ENCODE measurements around the gene RPTOR.

RPTOR gene

DNA sequence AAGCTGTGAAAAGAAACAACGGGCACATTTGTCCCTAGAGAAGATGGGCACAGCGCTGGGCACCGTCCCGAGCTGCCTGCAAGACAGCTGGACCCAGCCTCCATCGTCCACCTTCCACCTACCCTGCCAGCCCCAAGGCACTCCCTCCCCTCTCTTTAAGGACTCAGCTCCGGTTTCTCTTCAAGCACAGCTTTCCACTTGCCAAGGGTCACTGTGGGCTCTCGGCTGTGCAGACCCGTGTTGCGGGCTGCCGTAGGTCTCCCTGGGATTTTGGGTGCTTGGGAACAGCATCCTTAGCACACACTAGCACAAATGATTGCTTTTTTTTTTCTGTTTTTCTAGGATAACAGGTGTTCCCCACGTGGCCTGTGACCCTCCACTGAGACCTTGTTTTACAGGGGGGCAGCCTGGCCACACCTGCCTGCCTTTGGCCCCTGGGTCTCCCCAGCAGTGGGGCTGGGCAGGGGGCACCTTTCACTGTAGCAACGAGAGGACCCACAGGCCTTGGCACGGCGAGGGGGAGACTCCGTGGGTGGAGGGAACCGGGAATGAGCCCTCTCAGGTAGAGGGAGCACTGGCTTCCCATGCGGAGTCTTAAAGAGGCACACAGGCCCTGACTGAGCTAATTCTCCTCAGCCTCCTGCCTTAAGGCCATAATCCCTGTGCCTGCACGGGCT is 448.4 kb downstream of the RPTOR start:
- no peak for FAIRE-seq

DNA sequence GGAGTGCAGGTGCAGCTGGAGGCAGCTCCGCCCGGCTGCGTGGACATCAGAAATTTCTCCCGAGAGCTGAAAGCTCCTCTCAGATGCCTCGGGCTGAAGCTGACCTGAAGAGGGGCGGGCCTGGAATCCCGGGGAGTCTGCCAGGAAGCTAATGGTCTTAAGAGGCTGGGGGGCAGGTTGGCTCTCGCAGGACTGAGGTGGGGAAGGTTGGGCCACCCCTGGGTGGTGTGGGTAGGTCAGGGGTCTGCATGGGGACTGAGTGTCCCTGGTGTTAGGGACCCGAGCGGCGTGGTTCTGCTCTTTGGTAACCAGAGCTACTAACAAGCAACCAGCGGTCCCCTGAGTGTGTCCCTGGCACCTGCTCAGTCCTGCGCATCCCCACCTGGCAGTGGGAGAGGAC is 450.5 kb downstream of the RPTOR start:
- no peak for FAIRE-seq

DNA sequence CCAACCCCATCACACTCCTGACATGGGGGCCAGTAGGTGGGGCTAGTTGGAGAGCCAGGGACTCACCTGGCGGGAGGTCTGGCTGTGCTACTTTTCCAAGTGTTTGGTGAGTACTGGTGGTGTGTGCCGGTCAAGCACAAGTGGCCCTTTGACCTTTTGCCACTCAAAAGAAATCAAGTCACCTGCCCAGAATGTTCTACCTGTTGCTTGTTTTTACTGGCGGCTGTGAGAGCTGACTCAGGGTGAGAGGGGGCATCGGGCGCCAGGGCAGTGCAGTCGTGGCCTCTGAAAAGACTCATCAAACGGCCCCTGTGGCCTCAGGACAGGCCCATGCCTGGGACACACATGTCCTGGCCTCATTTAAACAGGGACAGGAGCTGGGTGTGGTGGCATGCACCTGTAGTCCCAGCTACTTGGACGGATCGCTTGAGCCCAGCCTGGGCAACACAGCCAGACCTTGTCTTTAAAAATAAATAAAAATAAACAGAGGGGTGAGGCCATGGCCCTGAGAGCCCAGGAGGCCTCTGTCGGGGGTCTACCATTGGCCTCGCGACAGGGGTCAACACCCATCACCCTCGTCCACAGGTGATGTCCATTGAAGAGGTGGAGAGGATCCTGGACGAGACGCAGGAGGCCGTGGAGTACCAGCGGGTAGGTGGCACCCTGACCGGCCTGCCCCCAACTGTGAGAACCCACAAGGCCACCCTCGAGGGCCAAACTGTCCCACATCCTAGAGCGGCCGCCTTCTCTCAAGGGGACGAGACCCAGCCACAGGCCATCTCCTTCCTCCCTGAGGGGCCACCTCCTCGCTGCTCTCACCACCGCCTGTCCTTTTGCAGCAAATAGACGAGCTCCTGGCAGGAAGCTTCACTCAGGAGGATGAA is 452.0 kb downstream of the RPTOR start:
- no peak for FAIRE-seq

DNA sequence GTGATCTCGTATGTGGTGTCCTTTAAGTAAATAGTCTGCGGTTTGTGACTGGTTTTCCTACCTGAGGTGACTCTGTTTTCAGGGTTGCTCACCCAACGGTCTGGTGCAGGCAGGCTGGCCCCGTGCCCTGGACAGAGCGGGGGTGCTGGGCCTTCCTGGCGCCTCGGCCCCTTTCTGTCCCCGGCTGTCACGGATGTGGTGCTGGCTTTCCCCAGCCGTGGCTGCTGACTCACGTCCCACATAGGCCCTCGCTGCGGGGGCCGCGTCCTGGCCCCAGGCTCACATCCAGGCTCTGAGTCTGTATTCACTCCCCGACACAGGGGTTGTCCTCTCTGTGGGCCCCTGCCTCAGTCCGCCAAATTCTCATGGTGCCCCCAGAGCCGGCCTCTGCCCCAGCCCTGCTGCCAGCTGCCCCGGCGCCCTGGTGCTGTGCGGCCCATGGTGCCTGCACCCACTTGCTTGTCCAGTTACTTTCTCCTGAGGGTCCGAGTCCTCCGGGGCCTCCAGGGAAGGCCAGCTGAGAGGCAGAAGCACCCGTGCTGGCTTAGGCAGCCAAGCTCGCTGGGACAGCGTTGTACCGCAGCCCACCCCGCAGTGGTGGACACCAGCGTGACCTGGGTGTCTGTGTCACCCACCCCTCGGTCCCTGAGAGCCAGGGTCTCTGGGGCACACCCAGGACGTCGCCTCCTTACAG is 452.9 kb downstream of the RPTOR start:
- FAIRE-seq: no peak

DNA sequence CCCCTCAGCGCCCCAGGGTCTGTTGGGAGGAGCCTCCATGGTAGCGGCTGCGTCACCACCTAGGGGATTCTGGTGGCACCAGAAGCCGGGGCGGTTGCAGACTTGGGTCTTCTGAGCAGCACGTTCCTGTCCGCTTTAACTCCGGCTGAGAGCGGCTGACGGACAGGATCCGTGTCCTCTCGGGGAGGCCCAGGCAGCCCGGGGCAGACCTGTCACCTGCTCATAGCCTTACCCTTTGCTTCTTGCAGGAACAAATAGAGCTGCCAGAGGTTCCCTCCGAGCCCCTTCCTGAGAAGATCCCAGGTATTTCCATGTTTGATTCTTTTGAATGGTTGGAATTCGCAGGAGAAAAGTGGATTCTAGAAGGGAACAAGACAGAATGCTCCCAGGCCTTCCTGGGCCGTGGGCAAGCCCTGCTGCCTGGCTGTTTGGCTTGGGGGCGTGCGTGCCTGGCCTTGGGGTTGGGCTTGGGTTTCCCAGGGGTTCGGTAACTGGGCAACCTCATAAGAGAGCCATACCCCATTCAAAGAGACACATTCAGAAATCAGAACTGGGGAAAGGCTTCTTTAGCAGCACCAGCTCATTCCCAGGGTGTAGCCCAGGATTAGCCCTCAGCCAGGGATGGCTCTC is 453.6 kb downstream of the RPTOR start:
- FAIRE-seq: no peak

DNA sequence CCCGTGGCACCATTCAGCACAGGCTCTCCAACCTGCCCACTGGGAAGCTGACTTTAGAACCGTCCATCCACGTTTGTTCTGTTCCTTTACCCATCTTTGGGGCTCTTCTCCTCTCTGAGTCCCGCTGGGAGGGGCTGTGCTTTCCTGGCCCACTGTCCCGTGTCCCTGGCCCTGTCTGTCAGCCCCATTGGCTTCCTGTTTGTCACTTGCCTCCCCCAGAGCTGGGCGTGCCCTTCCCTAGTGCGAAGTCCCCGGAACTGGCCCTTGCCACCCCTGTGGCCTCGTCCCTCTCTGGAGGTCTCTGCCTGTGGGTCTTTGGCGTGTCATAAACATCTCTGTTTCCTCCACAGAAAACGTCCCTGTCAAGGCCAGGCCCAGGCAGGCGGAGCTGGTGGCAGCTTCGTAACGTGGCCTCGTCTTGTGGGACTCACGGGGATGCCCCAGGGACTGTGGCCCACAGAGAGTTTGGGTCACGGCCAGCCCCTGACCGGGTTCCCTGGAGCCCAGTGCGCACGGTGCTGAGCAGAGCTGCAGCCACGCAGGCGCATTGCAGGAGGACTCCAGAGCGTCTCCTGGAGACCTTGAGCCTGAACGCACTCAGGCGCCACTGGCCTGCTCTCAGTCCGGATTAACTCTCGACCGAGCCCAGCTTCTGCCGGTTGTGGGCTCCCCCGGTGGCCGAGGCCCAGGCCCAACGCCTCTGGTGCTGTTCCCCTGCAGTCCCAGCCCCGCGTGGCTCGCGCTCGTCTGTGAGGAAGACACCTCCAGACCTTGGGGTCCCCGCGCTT is 454.3 kb downstream of the RPTOR start:
- FAIRE-seq: no peak

DNA sequence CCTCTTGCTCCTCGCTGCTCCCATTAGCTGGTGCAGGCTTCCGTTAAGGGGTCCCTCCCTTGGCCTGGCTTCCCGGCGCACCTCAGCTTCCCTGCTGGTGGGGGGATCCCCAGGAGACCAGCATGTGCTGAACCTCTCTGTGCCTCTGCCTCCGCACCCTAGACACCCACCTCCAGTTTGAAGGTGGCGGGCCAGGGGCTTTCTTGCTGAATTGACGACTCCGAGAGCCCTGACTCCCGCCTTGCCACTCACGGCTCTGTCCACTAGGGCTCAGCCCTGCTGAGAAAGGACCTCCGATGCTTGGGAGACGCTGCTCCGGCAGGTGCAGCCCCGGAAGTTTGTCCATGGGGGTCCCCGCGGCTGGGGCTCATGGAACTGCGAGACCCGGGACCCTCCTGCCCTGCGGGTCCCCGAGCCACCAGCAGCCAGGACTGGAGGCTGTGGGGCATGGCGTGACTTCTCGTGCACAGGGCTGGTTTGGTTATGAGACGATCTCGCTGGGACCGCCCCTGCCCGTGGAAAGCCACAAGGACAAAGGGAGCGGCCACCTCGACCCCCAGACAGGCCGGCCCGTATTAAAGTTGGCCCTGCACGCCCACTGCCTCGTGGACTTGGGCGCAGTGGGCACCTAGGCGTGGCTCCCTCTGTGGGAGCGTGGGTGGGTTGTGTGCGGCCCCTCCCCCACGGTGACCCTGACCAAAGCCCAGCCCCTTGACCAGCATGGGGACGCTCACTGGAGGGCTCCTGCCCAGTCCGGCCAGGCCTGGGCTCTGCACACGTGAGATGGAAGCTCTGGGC is 455.1 kb downstream of the RPTOR start:
- no peak for FAIRE-seq

DNA sequence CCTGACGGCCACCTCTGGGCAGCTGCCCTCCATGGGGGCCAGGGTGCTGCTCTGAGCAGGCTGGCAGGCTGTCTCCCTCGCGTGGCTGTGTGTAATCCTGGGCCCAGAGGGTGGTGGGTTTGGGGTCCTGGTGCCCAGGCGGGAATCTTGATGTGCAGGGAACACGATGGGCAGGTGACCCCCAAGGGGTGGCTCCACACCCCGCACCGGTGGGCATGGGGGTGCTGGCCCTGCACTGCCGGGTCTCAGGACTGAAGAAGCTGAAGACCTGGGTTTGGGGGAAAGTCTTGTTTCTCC is 455.6 kb downstream of the RPTOR start:
- FAIRE-seq: no peak

DNA sequence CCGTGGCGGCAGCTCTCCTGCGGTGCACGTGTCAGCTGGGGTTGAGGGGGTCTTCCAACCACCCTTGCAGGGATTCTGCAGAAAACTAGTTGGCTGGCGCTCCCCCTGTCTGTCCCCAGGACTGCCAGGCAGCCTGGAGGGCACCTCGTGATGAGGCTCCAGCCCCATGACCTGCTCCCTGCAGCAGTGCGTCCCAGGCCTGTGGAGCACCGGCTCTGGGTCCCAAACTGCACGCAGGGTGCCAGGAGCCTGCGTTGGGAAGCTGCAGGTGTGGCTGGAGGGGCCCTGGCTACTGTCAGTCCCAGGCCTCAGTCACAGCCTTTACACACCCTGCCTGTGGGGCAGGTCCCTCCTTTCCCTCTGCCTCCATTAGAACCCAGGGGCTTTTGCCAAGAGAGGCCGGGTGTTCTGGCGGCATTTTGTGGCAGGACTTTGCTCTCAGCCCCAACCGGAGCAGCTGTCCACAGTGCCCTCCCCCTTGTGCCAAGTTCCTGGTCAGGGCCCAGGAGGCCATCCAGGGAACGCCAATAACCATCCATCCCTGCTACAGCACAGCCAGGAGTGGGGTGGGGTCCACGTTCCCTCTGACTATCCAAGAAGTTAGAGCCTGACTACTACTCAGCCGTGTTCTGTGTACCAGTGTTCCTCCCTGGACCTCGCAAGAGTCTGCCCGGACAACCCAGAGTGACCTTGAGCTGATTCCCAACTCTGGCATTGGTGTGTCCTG is 456.2 kb downstream of the RPTOR start:
- FAIRE-seq: no peak

DNA sequence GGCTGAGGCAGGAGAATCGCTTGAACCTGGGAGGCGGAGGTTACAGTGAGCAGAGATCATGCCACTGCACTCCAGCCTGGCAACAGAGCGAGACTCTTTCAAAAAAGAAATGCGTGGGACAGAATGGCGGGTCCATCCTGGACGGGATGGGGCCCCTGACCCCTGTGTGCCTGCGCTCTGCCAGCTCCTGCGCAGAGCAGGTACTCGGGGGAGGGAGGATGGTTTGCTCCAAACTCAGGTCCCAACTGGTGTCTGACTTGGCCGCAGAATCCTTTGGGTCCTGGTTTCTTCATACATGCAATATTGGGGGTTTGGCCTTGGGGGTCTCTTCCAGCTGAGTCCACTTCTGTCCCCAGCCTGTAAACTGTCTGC is 457.4 kb downstream of the RPTOR start:
- no peak for FAIRE-seq

DNA sequence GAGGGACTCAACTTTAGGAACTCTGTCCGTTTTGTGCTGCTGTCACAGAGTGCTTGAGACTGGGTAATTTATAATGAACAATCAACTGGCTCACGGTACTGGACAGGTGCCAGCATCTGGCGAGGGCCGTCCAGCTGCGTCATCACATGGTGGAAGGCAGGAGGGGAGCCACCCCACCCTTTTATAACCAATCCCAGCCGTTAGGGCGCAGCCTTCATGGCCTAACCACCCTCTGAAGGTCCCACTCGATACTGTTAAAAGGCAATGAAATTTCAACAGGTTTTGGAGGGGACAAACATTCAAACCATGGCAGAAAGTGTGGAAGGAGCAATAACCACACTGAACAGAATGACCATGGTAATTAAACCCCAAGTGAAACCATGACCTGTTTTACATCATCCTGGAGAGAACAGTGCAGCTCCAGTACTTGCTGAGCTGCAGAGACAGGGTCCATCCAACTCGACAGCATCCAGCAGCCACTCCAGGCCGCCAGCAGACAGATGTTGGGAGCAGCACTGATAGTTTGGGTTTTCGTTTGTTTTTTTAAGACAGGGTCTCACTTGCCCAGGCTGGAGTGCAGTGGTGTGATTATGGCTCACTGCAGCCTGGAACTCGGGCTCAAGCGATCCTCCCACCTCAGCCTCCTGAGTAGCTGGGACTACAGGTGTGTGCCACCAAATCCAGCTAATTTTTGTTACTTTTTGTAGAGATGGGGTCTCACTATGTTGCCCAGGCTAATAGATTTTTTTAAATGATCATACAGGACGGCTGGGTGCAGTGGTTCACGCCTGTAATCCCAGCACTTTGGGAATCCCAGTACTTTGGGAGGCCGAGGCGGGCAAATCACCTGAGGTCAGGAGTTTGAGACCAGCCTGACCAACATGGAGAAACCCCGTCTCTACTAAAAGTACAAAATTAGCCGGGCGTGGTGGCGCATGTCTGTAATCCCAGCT is 458.0 kb downstream of the RPTOR start:
- FAIRE-seq: no peak

DNA sequence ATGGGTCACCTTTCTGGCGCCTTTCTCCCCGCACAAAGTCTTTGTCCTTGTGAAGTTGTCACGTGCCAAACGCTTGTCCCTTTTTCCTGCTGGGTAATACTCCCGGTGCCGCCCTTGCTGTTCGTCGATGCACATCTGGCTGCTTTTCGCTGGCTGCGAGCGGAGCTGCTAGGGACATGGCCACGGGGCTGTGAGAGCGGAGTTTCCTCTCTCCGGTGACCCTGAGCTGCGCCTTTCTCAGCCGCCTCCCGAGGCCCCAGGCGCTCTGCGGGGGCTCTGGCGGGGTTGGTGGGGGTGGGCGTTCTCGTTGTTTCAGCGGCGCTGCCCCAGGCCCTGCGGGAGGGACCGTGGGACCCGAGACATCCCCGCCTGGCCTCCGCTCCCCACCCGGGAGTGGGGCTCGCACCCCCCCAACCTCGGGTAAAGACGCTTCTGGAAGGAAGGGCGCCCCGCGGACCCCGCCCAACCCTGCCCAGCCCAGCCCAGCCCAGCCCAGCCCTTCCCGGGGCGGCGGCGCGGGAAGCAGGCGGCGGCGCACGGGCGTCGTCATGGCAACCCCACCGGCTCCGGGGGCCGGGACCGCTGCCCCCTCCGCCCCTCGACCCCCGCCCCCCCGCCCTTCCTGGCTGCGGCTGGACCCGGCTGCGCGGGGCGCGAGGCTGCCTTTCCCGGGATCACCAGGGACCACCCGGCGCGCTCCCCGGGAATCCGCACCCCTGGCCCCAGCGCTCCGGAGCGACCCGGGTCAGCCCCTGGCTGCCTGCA is 459.3 kb downstream of the RPTOR start:
- FAIRE-seq: no peak

DNA sequence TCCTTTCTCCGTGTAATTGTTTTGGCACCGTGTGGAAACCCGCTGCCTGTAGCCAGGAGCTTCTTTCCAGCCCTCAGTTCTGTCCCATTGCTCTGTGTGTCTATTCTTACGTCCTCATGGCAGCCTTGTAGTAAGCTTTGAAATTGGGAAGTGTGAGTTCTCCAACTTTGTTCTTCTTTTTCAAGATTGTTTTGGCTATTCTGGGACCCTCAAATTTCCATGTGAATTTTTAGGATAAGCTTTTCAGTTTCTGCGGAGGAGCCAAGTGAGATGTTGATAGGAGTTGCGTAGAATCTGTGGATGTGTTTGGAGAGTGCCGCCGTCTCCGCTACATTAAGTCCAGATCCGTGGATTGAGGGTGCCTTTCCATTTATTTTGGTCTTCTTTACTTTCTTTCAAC is 462.3 kb downstream of the RPTOR start:
- FAIRE-seq: no peak

DNA sequence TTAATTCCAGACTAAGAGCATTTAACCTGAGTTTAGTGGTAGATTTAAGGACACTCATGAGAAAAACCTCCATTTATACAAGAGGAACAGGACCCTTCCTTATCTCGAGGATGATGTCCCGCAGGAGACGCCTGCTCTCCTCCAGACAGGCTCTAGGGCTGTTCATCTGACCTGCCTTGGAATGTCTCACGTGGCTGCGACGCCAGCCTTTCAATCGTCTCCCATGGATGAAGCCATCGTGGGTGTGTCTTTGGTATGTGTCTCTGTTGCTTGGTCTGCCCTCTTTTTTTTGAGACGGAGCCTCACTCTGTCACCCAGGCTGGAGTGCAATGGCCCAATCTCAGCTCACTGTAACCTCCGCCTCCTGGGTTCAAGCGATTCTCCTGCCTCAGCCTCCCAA is 463.5 kb downstream of the RPTOR start:
- no peak for FAIRE-seq

DNA sequence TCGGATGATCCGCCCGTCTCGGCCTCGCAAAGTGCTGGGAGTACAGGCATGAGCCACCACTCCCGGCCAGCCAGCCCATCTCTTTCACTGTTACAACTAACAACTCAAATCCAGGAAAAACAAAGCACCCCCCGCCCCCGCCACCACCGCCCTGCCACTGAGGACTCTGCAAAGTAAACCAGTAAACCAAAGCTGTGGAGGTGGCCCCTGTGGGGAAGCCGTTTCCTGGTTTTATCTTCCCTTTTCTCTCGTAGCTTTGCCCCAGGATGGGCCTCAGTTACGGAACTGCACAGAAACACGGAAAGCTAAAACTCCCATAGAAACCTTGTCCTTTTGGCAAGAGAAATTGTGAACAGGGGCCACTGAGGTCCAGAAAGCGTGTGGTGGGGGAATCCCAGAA is 464.5 kb downstream of the RPTOR start:
- no peak for FAIRE-seq

DNA sequence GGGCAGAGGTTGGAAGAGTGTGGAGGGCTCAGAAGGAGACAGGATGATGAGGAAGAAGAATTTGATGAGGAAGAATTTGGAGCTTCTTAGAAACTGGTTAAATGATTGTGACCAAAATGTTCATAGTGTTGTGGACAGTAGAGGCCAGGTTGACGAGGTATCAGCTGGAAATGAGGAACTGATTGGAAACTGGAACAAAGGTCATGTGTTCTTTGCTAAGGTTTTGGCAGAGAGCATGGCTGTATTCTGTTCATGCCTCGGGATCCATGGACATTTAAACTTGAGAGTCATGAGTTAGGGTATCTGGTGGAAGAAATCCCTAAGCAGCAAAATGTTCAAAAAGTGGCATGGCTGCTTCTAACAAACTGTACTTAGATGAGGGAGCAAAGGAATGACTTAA is 466.3 kb downstream of the RPTOR start:
- no peak for FAIRE-seq

DNA sequence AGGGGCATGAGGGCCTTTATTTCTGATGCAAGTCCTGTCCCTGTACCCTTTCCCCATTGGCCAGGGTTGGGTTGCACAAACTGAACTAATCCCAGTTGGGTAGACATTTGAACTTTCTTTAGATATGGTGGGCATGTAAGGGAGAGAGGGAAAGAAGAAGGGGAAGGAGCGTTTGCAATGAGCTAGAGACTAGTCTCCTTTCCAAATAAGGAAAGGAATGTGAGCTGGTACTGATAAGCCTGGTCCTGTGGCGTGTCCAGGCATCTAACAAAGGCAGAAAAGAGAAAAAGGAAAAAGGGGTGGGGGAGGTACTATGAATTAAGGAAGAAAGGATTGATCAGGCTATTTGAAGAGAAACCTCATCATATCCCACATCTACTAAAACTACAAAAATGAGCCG is 467.3 kb downstream of the RPTOR start:
- no peak for FAIRE-seq

DNA sequence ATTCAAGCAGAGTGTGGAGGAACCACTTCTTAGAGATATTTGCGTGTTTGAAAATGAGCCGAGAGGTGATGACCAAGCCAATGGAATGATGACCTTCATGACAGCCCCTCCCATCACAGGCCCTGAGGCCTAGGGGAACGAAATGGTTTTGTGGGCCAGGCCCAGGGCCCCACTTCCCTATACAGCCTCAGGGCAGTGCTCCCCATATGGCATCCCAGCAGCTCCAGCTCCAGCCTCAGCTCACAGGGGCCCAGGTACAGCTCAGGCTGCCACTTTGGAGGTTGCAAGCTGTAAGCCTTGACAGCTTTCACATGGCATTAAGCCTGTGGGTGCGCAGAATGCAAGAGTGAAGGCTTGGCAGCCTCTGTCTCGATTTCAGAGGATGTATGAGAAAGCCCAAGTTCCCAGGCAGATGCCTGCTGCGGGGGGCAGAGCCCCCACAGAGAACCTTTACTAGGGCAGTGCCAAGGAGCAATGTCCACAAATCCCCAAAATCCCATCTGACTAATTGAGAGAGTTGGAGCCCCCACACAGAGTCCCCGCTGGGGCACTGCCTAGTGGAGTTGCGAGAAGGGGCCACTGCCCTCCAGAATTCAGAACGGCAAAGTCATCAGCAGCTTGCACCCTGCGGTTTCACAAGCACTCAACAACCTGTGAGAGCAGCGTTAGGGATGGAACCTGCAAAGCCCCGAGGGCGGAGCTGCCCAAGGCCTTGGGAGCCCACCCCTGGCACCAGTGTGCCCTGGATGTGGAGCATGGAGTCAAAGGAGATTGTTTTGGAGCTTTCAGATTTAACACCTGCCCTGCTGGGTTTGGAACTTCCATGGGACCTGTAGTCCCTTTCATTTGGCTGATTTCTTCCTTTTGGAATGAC is 468.2 kb downstream of the RPTOR start:
- FAIRE-seq: no peak

Measured in TTC549 (cell line).